Activated CD4-positive, alpha-beta T cell treated with anti-CD3 and anti-CD28 coated beads, Interleukin-2, amount 50 U/mL, for 48 hours (primary cell): ENCODE measurements around the gene PGPEP1.
"Not testable (repeated sequence)": the region's sequence is repeated elsewhere in the genome, so short reads cannot be mapped to it uniquely, and the experiment has no call there.

Source experiments
- DNase-seq, 2 experiments: peaks; one replicate each; pipeline ENCODE4 v3.0.0-alpha.2; 2020

The PGPEP1 gene

GRCh38 chr19:18308051-18308947, 32.1 kb upstream of the PGPEP1 start:
- no peak for DNase-seq

GRCh38 chr19:18308948-18309325, 31.5 kb upstream of the PGPEP1 start:
- DNase-seq, result no peak

- DNase-seq, result no peak
Observed at GRCh38 chr19:18309525-18310064, 30.8 kb upstream of the PGPEP1 start.

- DNase-seq, result no peak
Observed at GRCh38 chr19:18310118-18310909, 30.1 kb upstream of the PGPEP1 start.

- DNase-seq, result no peak
Observed at GRCh38 chr19:18310966-18311365, 29.4 kb upstream of the PGPEP1 start.

- no peak for DNase-seq
Observed at GRCh38 chr19:18311502-18312091, 28.8 kb upstream of the PGPEP1 start.

- no peak for DNase-seq
Observed at GRCh38 chr19:18312092-18312534, 28.3 kb upstream of the PGPEP1 start.

- no peak for DNase-seq
Observed at GRCh38 chr19:18313398-18313797, 27.0 kb upstream of the PGPEP1 start.

- peak; percentile 49 to 66 for DNase-seq
Observed at GRCh38 chr19:18317961-18318800, 22.2 kb upstream of the PGPEP1 start.

GRCh38 chr19:18319591-18320135, 20.7 kb upstream of the PGPEP1 start:
- DNase-seq, result no peak

- DNase-seq, result no peak
Observed at GRCh38 chr19:18320865-18321733, 19.3 kb upstream of the PGPEP1 start.

- no peak for DNase-seq
Observed at GRCh38 chr19:18321734-18322102, 18.7 kb upstream of the PGPEP1 start.

- peak; percentile 66 to 71 for DNase-seq
Observed at GRCh38 chr19:18322318-18322758, 18.1 kb upstream of the PGPEP1 start.

- DNase-seq, result peak; percentile 99 to 100
Observed at GRCh38 chr19:18322759-18323460, 17.5 kb upstream of the PGPEP1 start, which contains the start of gene LSM4. TSS of gene LSM4 (minus strand) at chr19:18323076. CDS start at chr19:18323020, 56 bp downstream.

- not testable (repeated sequence) for DNase-seq
Observed at GRCh38 chr19:18324373-18324731, 16.0 kb upstream of the PGPEP1 start.

- no peak for DNase-seq
Observed at GRCh38 chr19:18326772-18327171, 13.6 kb upstream of the PGPEP1 start.

GRCh38 chr19:18328340-18329034, 11.9 kb upstream of the PGPEP1 start:
- DNase-seq, result peak; percentile 86 to 93

GRCh38 chr19:18329035-18329376, 11.4 kb upstream of the PGPEP1 start:
- no peak for DNase-seq

- no peak for DNase-seq
Observed at GRCh38 chr19:18330868-18331267, 9.5 kb upstream of the PGPEP1 start.
